Fibroblast of lung (primary cell): ENCODE results near the gene CAMK1D. TPM values are rescaled to one million over a fixed set of nuclear protein-coding genes. Genes with fewer than 3 reads are reported as not detected.

ENCODE experiments used
- DNase-seq, 2 donors: peaks; one replicate each; pipeline versions ENCODE4 v3.0.0 to v3.0.0-alpha.2; 2010; ENCODE audit warnings: low read depth in 2 of 2
- H2AFZ ChIP-seq: 2 replicates; pipeline ENCODE4 v1.5.1; 2012; ENCODE audit warnings: low read length, control low read depth, inconsistent platforms
- H3K27ac ChIP-seq: 2 replicates; pipeline ENCODE4 v1.5.1; 2011; ENCODE audit warnings: low read length, control low read depth; ENCODE audit not compliant: insufficient read depth
- H3K27me3 ChIP-seq: 2 replicates; pipeline ENCODE4 v1.5.1; 2011; ENCODE audit warnings: mild to moderate bottlenecking, low read length; ENCODE audit not compliant: control insufficient read depth, insufficient read depth
- H3K36me3 ChIP-seq: 2 replicates; pipeline ENCODE4 v1.5.1; 2011; ENCODE audit warnings: low read length; ENCODE audit not compliant: control insufficient read depth, insufficient read depth
- H3K4me1 ChIP-seq: 2 replicates; pipeline ENCODE4 v1.5.1; 2011; ENCODE audit warnings: low read length; ENCODE audit not compliant: control insufficient read depth, insufficient read depth; ENCODE audit errors: extremely low read depth
- H3K4me2 ChIP-seq: 2 replicates; pipeline ENCODE4 v1.5.1; 2011; ENCODE audit warnings: low read length, control low read depth; ENCODE audit not compliant: insufficient read depth; ENCODE audit errors: extremely low read depth
- H3K4me3 ChIP-seq, 4 experiments: fragments of 200-600 bp in 1 of 4; sonication (generic) in 1 of 4; replicated peaks in 1 of 4; 2 replicates each; pipeline ENCODE4 v1.5.1; 2011 to 2016; ENCODE audit warnings: low read length in 4 of 4, low read depth in 3 of 4, mild to moderate bottlenecking in 3 of 4, control low read depth in 2 of 4, inconsistent platforms in 1 of 4, mixed read lengths in 1 of 4; ENCODE audit not compliant: insufficient read depth in 1 of 4; ENCODE audit errors: control extremely low read depth in 1 of 4
- H3K79me2 ChIP-seq: 2 replicates; pipeline ENCODE4 v1.5.1; 2012; ENCODE audit warnings: mild to moderate bottlenecking, low read length, inconsistent platforms; ENCODE audit not compliant: control insufficient read depth, insufficient read depth
- H3K9ac ChIP-seq: 2 replicates; pipeline ENCODE4 v1.5.1; 2011; ENCODE audit warnings: mild to moderate bottlenecking, low read length, control low read depth; ENCODE audit not compliant: insufficient read depth
- H3K9me3 ChIP-seq: 2 replicates; pipeline ENCODE4 v1.5.1; 2012; ENCODE audit warnings: low read depth, low read length; ENCODE audit not compliant: control insufficient read depth, insufficient read depth
- H4K20me1 ChIP-seq: 2 replicates; pipeline ENCODE4 v1.5.1; 2011; ENCODE audit warnings: low read length; ENCODE audit not compliant: control insufficient read depth, insufficient read depth; ENCODE audit errors: extremely low read depth
- CTCF ChIP-seq, 2 donors: IDR thresholded peaks in 1 of 2; conservative IDR thresholded peaks in 1 of 2; 1 replicate in 1 of 2; 2 replicates in 1 of 2; pipeline ENCODE4 v1.5.1; 2011 to 2012; ENCODE audit warnings: low read length in 2 of 2, control low read depth in 1 of 2, inconsistent platforms in 1 of 2, low read depth in 1 of 2, mild to moderate bottlenecking in 1 of 2
- EZH2 ChIP-seq: IDR thresholded peaks from 2 replicates; pipeline ENCODE4 v1.5.1; 2012; ENCODE audit warnings: low read length, control low read depth, mild to moderate bottlenecking; ENCODE audit errors: missing control alignments
- polyA plus RNA-seq, 2 donors: library from polyadenylated mRNA; depleted of rRNA in 1 of 2; stranded (reverse) in 1 of 2; unstranded in 1 of 2; fragments of >200 nt; gene quantifications; 2 replicates each; pipeline ENCODE4 v1.2.1, GENCODE V29; 2011 to 2012; ENCODE audit warnings: missing spikeins in 1 of 2
- total RNA-seq: library from RNA; depleted of rRNA; stranded (reverse); fragments of >200 nt; gene quantifications from 2 replicates; pipeline ENCODE4 v1.2.1, GENCODE V29; 2014

CAMK1D gene
- total and polyA plus RNA-seq, 2 donors (not counting 1 experiment from before 2014, with no cell fraction given) = 2.3 TPM

GRCh38 chr10:12700557-12700874, 351.2 kb downstream of the CAMK1D start:
- H3K27ac ChIP-seq = no peak overlapping the region
- H3K36me3 ChIP-seq = no peaks in the 10 kb centered on the region
- no peaks in the 10 kb centered on the region for H3K27me3 ChIP-seq
- no peak overlapping the region for H3K4me3 ChIP-seq
- no peak overlapping the region for H3K9ac ChIP-seq
- no peaks in the 10 kb centered on the region for H4K20me1 ChIP-seq
- H3K79me2 ChIP-seq = no peaks in the 10 kb centered on the region
- no peak overlapping the region for H3K4me2 ChIP-seq
- no peak for TF ChIP-seq CTCF (conservative IDR thresholded peaks at IDR 0.05 in 1 of 2, IDR thresholded peaks at IDR 0.05 in 1 of 2; ENCODE audit: low read depth in 1 of 2, low read length in 2 of 2)
- no peak for TF ChIP-seq EZH2
- H3K9me3 ChIP-seq = no peaks in the 10 kb centered on the region
- DNase-seq = no peak
- peaks cover 19% of the 10 kb centered on the region for H3K4me1 ChIP-seq
- no peak overlapping the region for H2AFZ ChIP-seq

- no peaks in the 10 kb centered on the region for H3K9me3 ChIP-seq
- no peak overlapping the region for H3K9ac ChIP-seq
- no peak overlapping the region for H3K4me2 ChIP-seq
- peaks cover 28% of the 10 kb centered on the region for H3K4me1 ChIP-seq
- TF ChIP-seq CTCF (conservative IDR thresholded peaks at IDR 0.05 in 1 of 2, IDR thresholded peaks at IDR 0.05 in 1 of 2; ENCODE audit: low read depth in 1 of 2, low read length in 2 of 2) (no peak), EZH2 (no peak)
- no peak overlapping the region for H3K27ac ChIP-seq
- H3K36me3 ChIP-seq = no peaks in the 10 kb centered on the region
- H2AFZ ChIP-seq = no peak overlapping the region
- peak in 1 of 2 donors; percentile 55 for DNase-seq
- H3K4me3 ChIP-seq = no peak overlapping the region
- no peaks in the 10 kb centered on the region for H3K27me3 ChIP-seq
- H4K20me1 ChIP-seq = no peaks in the 10 kb centered on the region
- H3K79me2 ChIP-seq = no peaks in the 10 kb centered on the region
These were observed 352.3 kb downstream of the CAMK1D start for GRCh38 chr10:12701696-12702095.

- no peak for TF ChIP-seq EZH2
- TF ChIP-seq CTCF (conservative IDR thresholded peaks at IDR 0.05 in 1 of 2, IDR thresholded peaks at IDR 0.05 in 1 of 2; ENCODE audit: low read depth in 1 of 2, low read length in 2 of 2) = no peak
- H3K27me3 ChIP-seq = no peaks in the 10 kb centered on the region
- H3K27ac ChIP-seq = no peak overlapping the region
- no peaks in the 10 kb centered on the region for H3K79me2 ChIP-seq
- no peak overlapping the region for H3K4me3 ChIP-seq
- no peaks in the 10 kb centered on the region for H3K9me3 ChIP-seq
- H2AFZ ChIP-seq = no peak overlapping the region
- H3K4me2 ChIP-seq = no peak overlapping the region
- peaks cover 33% of the 10 kb centered on the region for H3K4me1 ChIP-seq
- no peaks in the 10 kb centered on the region for H3K36me3 ChIP-seq
- DNase-seq = peak in 1 of 2 donors; percentile 12
- no peaks in the 10 kb centered on the region for H4K20me1 ChIP-seq
- no peak overlapping the region for H3K9ac ChIP-seq
These were observed 352.9 kb downstream of the CAMK1D start for GRCh38 chr10:12702215-12702770.
